Activated B cell treated with CpG ODN at 0.5 μM for 24 hours (primary cell): ENCODE measurements around the gene LMCD1. TPM values are rescaled to one million over a fixed set of nuclear protein-coding genes. Genes with fewer than 3 reads are reported as not detected.

Experiments
- ATAC-seq: fragments of 200-7000 bp; cut with Tn5 transposase; one replicate; pipeline ENCODE4 v1.10.0; 2021; ENCODE audit warnings: low read depth, mild to moderate bottlenecking, moderate library complexity
- CTCF ChIA-PET: fragments of 350-600 bp; sonication (Branson Sonifier 250); formaldehyde crosslinking; loops from one replicate; lab custom pipeline; 2021; ENCODE audit warnings: antibody characterized with exemption; lab: Charles Lee
- POLR2A ChIA-PET: fragments of 350-600 bp; sonication (Branson Sonifier 250); formaldehyde crosslinking; loops from one replicate; lab custom pipeline; 2021; ENCODE audit warnings: antibody characterized with exemption; lab: Charles Lee
- DNase-seq: peaks from one replicate; pipeline ENCODE4 v3.0.0; 2022
- H3K27ac Mint-ChIP-seq: one replicate; pipeline ENCODE4 v1.8.0; 2020; ENCODE audit warnings: mixed read lengths
- H3K27me3 Mint-ChIP-seq: one replicate; pipeline ENCODE4 v1.8.0; 2021; ENCODE audit warnings: mixed read lengths
- H3K36me3 Mint-ChIP-seq: one replicate; pipeline ENCODE4 v1.8.0; 2021; ENCODE audit warnings: low read depth, mixed read lengths
- H3K4me1 Mint-ChIP-seq: one replicate; pipeline ENCODE4 v1.8.0; 2021; ENCODE audit warnings: mixed read lengths
- H3K4me3 Mint-ChIP-seq: one replicate; pipeline ENCODE4 v1.8.0; 2020; ENCODE audit warnings: mild to moderate bottlenecking, mixed read lengths
- H3K9me3 Mint-ChIP-seq: one replicate; pipeline ENCODE4 v1.8.0; 2020; ENCODE audit warnings: mixed read lengths
- intact Hi-C: fragments of 100-400 bp; cut with micrococcal nuclease; formaldehyde crosslinking; loops from one replicate; pipeline ENCODE4 v1.15.1; 2024
- total RNA-seq: library from RNA; stranded (reverse); gene quantifications from 2 replicates; pipeline ENCODE4 v1.2.3, GENCODE V29; 2022
- TF ChIP-seq, protein P1 (sequence below): fragments of 200-600 bp; IDR thresholded peaks from one replicate; pipeline ENCODE4 v1.8.0; 2022; ENCODE audit warnings: antibody characterized with exemption, mild to moderate bottlenecking

Gene LMCD1
- total RNA-seq, 1 donor from 2014 or later: 6.0 TPM

DNA sequence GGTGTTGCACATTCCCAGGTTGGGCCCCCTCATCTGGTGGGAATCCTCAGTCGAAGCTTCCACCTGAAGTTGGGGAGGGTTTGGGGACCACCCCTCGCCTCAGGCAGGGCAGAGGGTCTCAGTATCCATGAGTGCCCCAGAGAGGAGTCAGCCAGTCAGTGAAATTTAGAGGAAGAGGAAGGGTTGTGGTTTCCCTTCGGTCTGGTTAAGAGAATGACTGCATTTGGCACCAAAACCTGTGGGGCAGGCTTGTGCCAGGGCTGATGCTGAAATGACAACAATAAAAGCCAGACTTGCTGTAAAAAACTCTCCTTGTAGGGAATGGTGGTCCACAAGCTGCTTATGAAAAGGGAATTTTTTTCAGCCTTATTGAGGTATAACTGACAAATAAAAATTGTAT lies 22.6 kb downstream of the LMCD1 start:
- no peaks in the 10 kb centered on the region for H3K36me3 Mint-ChIP-seq
- no peak for ATAC-seq
- no peak overlapping the region for H3K4me3 Mint-ChIP-seq
- CTCF ChIA-PET: no interaction called here
- no peaks in the 10 kb centered on the region for H3K9me3 Mint-ChIP-seq
- intact Hi-C loops: no loop called here
- H3K27me3 Mint-ChIP-seq: no peaks in the 10 kb centered on the region
- POLR2A ChIA-PET: no interaction called here
- TF ChIP-seq, protein P1, sequence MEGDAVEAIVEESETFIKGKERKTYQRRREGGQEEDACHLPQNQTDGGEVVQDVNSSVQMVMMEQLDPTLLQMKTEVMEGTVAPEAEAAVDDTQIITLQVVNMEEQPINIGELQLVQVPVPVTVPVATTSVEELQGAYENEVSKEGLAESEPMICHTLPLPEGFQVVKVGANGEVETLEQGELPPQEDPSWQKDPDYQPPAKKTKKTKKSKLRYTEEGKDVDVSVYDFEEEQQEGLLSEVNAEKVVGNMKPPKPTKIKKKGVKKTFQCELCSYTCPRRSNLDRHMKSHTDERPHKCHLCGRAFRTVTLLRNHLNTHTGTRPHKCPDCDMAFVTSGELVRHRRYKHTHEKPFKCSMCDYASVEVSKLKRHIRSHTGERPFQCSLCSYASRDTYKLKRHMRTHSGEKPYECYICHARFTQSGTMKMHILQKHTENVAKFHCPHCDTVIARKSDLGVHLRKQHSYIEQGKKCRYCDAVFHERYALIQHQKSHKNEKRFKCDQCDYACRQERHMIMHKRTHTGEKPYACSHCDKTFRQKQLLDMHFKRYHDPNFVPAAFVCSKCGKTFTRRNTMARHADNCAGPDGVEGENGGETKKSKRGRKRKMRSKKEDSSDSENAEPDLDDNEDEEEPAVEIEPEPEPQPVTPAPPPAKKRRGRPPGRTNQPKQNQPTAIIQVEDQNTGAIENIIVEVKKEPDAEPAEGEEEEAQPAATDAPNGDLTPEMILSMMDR: no peak
- no peak for DNase-seq
- H3K27ac Mint-ChIP-seq: no peak overlapping the region
- peaks cover 2% of the 10 kb centered on the region for H3K4me1 Mint-ChIP-seq

DNA sequence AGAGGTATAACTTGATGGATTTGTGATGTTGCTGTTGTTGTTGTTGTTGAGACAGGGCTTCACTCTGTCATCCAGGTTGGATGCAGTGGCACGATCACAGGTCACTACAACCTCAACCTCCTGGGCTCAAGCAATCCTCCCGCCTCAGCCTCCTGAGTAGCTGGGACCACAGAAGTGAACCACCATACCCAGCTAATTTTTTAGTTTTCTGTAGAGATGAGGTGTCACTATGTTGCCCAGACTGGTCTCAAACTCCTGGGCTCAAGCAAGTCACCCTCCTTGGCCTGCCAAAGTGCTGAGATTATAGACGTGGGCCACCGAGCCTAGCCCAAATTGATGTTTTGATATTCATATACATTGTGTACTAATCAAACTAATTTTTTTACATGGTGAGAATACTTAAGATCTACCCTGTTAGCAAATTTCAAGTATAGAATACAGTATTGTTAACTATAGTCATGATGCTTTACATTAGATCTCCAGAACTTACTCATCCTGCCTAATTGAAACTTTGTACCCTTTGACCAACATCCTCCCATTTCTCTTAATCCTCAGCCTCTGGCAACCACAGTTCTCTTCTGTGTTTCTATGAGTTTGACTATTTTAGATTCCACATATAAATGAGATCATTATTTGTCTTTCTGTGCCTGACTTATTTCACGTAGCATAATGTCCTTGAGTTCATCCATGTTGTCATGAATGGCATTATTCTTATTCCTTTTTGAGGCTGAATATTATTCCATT lies 23.2 kb downstream of the LMCD1 start:
- peaks cover 2% of the 10 kb centered on the region for H3K4me1 Mint-ChIP-seq
- DNase-seq (no peak), ATAC-seq (no peak)
- intact Hi-C loops: no loop called here
- H3K27me3 Mint-ChIP-seq: no peaks in the 10 kb centered on the region
- no peak overlapping the region for H3K27ac Mint-ChIP-seq
- CTCF ChIA-PET: no interaction called here
- no peaks in the 10 kb centered on the region for H3K36me3 Mint-ChIP-seq
- POLR2A ChIA-PET: no interaction called here
- TF ChIP-seq, protein P1: no peak
- H3K4me3 Mint-ChIP-seq: no peak overlapping the region
- H3K9me3 Mint-ChIP-seq: no peaks in the 10 kb centered on the region

DNA sequence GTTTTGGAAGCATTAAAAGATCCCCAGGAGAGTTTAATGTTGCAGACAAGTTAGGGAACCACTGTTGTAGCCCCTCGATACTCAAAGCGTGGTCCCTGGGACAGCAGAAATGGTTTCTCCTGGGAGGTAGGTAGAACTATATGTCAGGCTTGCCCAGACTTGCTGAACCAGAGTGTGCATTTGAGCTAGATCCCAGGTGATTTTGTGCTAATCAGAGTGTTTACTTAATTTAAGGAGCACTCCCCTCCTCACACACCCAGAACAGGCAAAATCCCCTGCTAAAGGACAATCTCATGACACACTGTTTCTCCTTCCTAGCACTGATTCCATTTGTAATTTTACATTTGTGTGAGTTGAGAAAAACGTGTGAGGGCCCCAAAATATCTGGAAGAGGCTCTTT lies 24.3 kb downstream of the LMCD1 start:
- CTCF ChIA-PET: no interaction called here
- H3K27me3 Mint-ChIP-seq: no peaks in the 10 kb centered on the region
- DNase-seq (no peak), ATAC-seq (no peak)
- H3K4me3 Mint-ChIP-seq: no peak overlapping the region
- POLR2A ChIA-PET: no interaction called here
- TF ChIP-seq, protein P1: no peak
- no peaks in the 10 kb centered on the region for H3K36me3 Mint-ChIP-seq
- no peaks in the 10 kb centered on the region for H3K9me3 Mint-ChIP-seq
- intact Hi-C loops: no loop called here
- peaks cover 2% of the 10 kb centered on the region for H3K4me1 Mint-ChIP-seq
- H3K27ac Mint-ChIP-seq: no peak overlapping the region

DNA sequence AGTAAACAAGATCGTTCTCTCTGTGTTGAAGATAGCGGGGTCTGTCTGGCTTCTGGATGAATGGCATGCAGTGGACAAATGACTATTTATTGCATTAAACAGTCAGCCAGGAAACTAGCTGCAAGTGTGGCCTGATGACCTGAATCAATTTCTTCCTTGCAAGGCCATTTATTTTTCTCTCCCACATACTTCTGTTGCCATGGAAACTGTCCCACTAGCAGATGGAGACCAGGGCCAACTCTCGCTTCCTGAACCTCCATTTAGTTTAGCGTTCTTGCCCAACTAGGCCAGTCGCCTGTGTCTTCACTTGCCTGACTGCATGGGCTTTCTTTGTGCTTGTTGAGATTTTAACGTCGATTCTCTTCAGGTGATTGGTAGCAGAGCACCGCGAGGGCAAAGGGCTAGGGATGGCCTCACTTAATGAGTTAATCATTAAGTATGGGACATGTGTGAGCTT lies 27.6 kb downstream of the LMCD1 start:
- TF ChIP-seq, protein P1: no peak
- H3K27me3 Mint-ChIP-seq: peaks cover 4% of the 10 kb centered on the region
- no peak for DNase-seq
- ATAC-seq: no peak
- intact Hi-C loops: no loop called here
- H3K4me3 Mint-ChIP-seq: no peak overlapping the region
- no peaks in the 10 kb centered on the region for H3K36me3 Mint-ChIP-seq
- POLR2A ChIA-PET: no interaction called here
- peaks cover under 1% of the 10 kb centered on the region for H3K4me1 Mint-ChIP-seq
- CTCF ChIA-PET: no interaction called here
- no peaks in the 10 kb centered on the region for H3K9me3 Mint-ChIP-seq
- no peak overlapping the region for H3K27ac Mint-ChIP-seq

- intact Hi-C loops: no loop called here
- CTCF ChIA-PET: no interaction called here
- TF ChIP-seq, protein P1: no peak
- ATAC-seq (no peak), DNase-seq (no peak)
- H3K27ac Mint-ChIP-seq: no peak overlapping the region
- H3K4me1 Mint-ChIP-seq: no peaks in the 10 kb centered on the region
- no peaks in the 10 kb centered on the region for H3K9me3 Mint-ChIP-seq
- no peak overlapping the region for H3K4me3 Mint-ChIP-seq
- no peaks in the 10 kb centered on the region for H3K36me3 Mint-ChIP-seq
- POLR2A ChIA-PET: no interaction called here
- peaks cover 4% of the 10 kb centered on the region for H3K27me3 Mint-ChIP-seq
Observed at GRCh38 chr3:8529738-8530525, 28.3 kb downstream of the LMCD1 start.
